ENCODE data around the gene FKBP5.

Gene FKBP5

DNA sequence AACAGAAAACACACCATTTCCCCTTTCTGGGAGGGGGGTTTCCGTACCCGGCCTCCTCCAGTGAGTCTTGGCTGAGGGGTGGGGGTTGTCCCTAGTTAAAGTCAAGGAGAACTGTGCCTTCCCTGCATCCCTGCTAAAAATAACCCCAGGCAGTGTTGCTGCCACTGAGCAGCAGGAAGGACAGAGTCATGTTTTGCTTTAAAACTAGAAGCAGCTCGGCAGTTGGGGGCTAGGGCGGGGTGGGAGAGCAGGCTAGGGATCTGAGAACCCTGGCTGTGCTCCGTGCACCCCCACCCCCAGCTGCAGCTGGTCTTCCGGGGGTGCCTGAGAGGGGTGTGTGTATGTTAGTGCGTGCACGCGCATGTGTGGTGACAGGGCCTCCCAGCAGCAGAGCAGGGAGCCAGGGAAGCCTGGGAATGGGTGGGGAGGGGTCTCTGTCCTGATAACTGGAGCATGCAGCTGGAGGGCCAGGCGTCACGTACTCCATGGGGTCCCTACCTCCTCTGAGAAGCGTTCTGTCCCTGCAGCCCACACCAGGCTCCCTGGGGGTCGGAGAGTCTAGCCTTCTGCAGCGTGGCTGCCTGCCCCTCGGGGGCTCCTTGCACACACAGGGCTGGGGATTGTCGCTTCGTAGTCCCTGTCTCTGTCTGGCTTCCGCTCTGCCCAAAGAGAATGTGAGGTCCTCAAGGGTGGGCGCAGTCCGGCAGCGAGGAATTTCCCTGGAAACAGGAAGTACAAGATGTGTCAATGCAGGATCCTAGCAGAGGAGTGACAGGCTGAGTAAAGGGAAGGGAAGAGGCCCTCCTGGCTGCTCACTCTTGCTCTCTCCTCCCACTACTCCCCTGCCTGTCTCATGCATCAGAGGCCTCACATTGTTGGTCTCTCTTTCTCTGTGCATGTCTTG is 31.4 kb upstream of the FKBP5 start (continued):
- TF ChIP-seq OSR1 (CRISPR knock-in tag; IDR thresholded peaks at IDR 0.05), result no peak
- TF ChIP-seq ZNF70 (CRISPR knock-in tag; IDR thresholded peaks at IDR 0.05), result no peak

DNA sequence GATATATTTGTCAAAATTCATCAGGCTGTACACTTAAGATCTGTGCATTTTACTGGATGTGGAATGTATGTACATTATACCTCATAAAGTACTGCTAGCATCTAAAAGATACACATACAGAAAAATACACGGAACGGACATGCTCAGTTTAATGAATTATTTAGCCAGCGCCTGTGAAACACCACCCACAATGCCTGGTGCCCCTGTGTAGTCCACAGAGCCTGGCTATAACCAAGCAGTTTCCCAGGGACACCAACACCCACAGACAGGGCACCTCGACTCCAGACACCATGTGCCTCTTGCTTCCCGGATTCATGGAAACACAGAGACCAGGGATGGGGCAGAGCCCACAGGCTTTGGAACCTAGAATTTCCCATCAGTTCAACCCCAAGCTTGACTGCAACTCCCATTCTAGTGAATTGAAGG is 30.7 kb upstream of the FKBP5 start:
- TF ChIP-seq TOX (CRISPR knock-in tag; IDR thresholded peaks at IDR 0.05; ENCODE audit: borderline replicate concordance) (no peak), OSR1 (CRISPR knock-in tag; IDR thresholded peaks at IDR 0.05) (no peak), BACH2 (CRISPR knock-in tag; IDR thresholded peaks at IDR 0.05; ENCODE audit: borderline replicate concordance) (no peak), RARB (CRISPR knock-in tag; IDR thresholded peaks at IDR 0.05) (no peak), TCF4 (CRISPR knock-in tag; IDR thresholded peaks at IDR 0.05; ENCODE audit: borderline replicate concordance) (no peak), CSDC2 (CRISPR knock-in tag; IDR thresholded peaks at IDR 0.05) (no peak), ESRRG (CRISPR knock-in tag; IDR thresholded peaks at IDR 0.05) (no peak), ZNF565 (CRISPR knock-in tag; conservative IDR thresholded peaks at IDR 0.05; ENCODE audit: low read depth) (no peak), SNAI2 (CRISPR knock-in tag; IDR thresholded peaks at IDR 0.05) (no peak), GLIS3 (CRISPR knock-in tag; IDR thresholded peaks at IDR 0.05) (no peak)
- ATAC-seq, result no peak; the same call in 2 of the 3 replicates

DNA sequence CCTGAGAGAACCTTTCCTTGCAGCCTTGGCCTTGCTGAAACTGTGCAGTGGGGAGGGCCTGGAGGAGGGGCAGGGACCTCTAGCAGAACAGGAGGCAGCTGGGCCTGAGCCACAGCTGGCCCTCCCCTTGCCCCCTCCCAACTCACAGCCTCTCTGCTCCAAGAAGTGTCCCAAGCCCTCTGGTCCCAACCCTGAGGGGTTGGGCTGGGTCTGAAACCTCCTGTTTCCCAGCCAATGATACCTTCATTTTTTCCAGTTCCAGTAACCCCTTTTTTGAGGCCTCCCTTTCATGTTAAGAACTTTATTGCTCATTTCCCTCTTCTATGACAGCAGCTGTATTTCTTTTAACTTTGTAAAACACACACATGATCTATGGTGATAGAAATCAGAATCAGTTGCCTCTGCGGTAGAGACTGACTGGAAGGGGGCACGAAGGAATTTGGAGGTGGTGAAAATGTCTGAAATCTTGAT is 30.2 kb upstream of the FKBP5 start:
- TF ChIP-seq TCF4 (CRISPR knock-in tag; IDR thresholded peaks at IDR 0.05; ENCODE audit: borderline replicate concordance) (no peak), ZFP3 (CRISPR knock-in tag; IDR thresholded peaks at IDR 0.05) (no peak), ISL1 (CRISPR knock-in tag; IDR thresholded peaks at IDR 0.05) (no peak), ZNF565 (CRISPR knock-in tag; conservative IDR thresholded peaks at IDR 0.05; ENCODE audit: low read depth) (no peak), GLIS3 (CRISPR knock-in tag; IDR thresholded peaks at IDR 0.05) (no peak), ESRRG (CRISPR knock-in tag; IDR thresholded peaks at IDR 0.05) (no peak), CSDC2 (CRISPR knock-in tag; IDR thresholded peaks at IDR 0.05) (no peak), ZC3H10 (CRISPR knock-in tag; IDR thresholded peaks at IDR 0.05) (no peak), SNAI2 (CRISPR knock-in tag; IDR thresholded peaks at IDR 0.05) (no peak), OSR1 (CRISPR knock-in tag; IDR thresholded peaks at IDR 0.05) (no peak), ZFP30 (CRISPR knock-in tag; IDR thresholded peaks at IDR 0.05) (no peak), ARNTL (CRISPR knock-in tag; IDR thresholded peaks at IDR 0.05; ENCODE audit: borderline replicate concordance, low read depth) (no peak), RARB (CRISPR knock-in tag; IDR thresholded peaks at IDR 0.05) (no peak), ZNF8 (CRISPR knock-in tag; IDR thresholded peaks at IDR 0.05) (no peak)
- TF ChIP-seq, protein P1, sequence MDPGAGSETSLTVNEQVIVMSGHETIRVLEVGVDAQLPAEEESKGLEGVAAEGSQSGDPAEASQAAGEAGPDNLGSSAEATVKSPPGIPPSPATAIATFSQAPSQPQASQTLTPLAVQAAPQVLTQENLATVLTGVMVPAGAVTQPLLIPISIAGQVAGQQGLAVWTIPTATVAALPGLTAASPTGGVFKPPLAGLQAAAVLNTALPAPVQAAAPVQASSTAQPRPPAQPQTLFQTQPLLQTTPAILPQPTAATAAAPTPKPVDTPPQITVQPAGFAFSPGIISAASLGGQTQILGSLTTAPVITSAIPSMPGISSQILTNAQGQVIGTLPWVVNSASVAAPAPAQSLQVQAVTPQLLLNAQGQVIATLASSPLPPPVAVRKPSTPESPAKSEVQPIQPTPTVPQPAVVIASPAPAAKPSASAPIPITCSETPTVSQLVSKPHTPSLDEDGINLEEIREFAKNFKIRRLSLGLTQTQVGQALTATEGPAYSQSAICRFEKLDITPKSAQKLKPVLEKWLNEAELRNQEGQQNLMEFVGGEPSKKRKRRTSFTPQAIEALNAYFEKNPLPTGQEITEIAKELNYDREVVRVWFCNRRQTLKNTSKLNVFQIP (CRISPR knock-in tag; IDR thresholded peaks at IDR 0.05; ENCODE audit: borderline replicate concordance, low read depth), result no peak
- TF ChIP-seq, protein P2, sequence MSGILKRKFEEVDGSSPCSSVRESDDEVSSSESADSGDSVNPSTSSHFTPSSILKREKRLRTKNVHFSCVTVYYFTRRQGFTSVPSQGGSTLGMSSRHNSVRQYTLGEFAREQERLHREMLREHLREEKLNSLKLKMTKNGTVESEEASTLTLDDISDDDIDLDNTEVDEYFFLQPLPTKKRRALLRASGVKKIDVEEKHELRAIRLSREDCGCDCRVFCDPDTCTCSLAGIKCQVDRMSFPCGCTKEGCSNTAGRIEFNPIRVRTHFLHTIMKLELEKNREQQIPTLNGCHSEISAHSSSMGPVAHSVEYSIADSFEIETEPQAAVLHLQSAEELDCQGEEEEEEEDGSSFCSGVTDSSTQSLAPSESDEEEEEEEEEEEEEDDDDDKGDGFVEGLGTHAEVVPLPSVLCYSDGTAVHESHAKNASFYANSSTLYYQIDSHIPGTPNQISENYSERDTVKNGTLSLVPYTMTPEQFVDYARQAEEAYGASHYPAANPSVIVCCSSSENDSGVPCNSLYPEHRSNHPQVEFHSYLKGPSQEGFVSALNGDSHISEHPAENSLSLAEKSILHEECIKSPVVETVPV (CRISPR knock-in tag; IDR thresholded peaks at IDR 0.05), result no peak
- TF ChIP-seq, protein P3, sequence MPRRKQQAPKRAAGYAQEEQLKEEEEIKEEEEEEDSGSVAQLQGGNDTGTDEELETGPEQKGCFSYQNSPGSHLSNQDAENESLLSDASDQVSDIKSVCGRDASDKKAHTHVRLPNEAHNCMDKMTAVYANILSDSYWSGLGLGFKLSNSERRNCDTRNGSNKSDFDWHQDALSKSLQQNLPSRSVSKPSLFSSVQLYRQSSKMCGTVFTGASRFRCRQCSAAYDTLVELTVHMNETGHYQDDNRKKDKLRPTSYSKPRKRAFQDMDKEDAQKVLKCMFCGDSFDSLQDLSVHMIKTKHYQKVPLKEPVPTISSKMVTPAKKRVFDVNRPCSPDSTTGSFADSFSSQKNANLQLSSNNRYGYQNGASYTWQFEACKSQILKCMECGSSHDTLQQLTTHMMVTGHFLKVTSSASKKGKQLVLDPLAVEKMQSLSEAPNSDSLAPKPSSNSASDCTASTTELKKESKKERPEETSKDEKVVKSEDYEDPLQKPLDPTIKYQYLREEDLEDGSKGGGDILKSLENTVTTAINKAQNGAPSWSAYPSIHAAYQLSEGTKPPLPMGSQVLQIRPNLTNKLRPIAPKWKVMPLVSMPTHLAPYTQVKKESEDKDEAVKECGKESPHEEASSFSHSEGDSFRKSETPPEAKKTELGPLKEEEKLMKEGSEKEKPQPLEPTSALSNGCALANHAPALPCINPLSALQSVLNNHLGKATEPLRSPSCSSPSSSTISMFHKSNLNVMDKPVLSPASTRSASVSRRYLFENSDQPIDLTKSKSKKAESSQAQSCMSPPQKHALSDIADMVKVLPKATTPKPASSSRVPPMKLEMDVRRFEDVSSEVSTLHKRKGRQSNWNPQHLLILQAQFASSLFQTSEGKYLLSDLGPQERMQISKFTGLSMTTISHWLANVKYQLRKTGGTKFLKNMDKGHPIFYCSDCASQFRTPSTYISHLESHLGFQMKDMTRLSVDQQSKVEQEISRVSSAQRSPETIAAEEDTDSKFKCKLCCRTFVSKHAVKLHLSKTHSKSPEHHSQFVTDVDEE (CRISPR knock-in tag; IDR thresholded peaks at IDR 0.05), result no peak
- ATAC-seq, result no peak

DNA sequence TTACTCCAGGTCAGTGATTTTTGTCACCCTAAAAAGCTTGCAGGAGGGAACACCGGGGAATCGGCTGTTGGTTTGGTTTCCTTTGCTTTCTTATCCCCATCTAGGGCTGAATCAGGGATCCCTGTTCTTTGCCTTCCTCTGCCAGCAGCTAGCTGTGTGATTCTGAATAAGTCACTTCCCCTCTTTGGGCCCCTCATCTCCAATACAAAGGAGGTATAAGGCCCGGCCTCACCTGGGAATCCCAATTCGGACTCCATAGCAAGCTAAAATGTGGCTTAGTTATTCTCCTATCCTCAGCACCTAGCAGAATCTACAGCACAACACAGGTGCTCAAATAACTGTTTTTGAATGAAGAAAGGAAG is 29.6 kb upstream of the FKBP5 start:
- ATAC-seq, result no peak
- TF ChIP-seq ZNF8 (CRISPR knock-in tag; IDR thresholded peaks at IDR 0.05) (no peak), RARB (CRISPR knock-in tag; IDR thresholded peaks at IDR 0.05) (no peak), ZC3H10 (CRISPR knock-in tag; IDR thresholded peaks at IDR 0.05) (no peak), TCF4 (CRISPR knock-in tag; IDR thresholded peaks at IDR 0.05; ENCODE audit: borderline replicate concordance) (no peak)
